ENCODE results near the gene THBS3. TPM values are rescaled to one million over a fixed set of nuclear protein-coding genes. Genes with fewer than 3 reads are reported as not detected.
"Not testable (repeated sequence)": the region's sequence is repeated elsewhere in the genome, so short reads cannot be mapped to it uniquely, and the experiment has no call there.

The THBS3 gene
- polyA plus RNA-seq, 1 donor from 2014 or later: 99.6 TPM

- Histone ChIP-seq H3K27ac (ENCODE audit: low read length) (peak overlapping the region; percentile 97), H3K4me3 (ENCODE audit: low read length) (peak overlapping the region; percentile 92), H3F3A (ENCODE audit: insufficient read depth, low read length, poor library complexity, severe bottlenecking) (peaks cover 6% of the 10 kb centered on the region), H3K9ac (ENCODE audit: low read length) (peak overlapping the region; percentile 88), H3K9me3 (ENCODE audit: low read length) (no peaks in the 10 kb centered on the region), H3K27me3 (ENCODE audit: insufficient read depth, low read depth, low read length) (no peaks in the 10 kb centered on the region), H2AFZ (ENCODE audit: low read depth, low read length) (peak overlapping the region; percentile 81), H3K36me3 (ENCODE audit: insufficient read depth, low read length) (no peaks in the 10 kb centered on the region), H4K20me1 (ENCODE audit: insufficient read depth) (no peaks in the 10 kb centered on the region), H3K79me2 (replicated peaks; ENCODE audit: insufficient read depth, low read length) (peaks cover 11% of the 10 kb centered on the region), H3K9me2 (ENCODE audit: insufficient read depth, low read length) (no peaks in the 10 kb centered on the region), H3K4me2 (ENCODE audit: low read length) (peak overlapping the region; percentile 83)
- TF ChIP-seq REST (IDR thresholded peaks at IDR 0.05; ENCODE audit: borderline replicate concordance): peak; percentile 74
- peak; percentile 39 for TF ChIP-seq SMC3 (conservative IDR thresholded peaks at IDR 0.05; ENCODE audit: poor library complexity)
- no peak for TF ChIP-seq POLR2AphosphoS5 (IDR thresholded peaks at IDR 0.05)
- TF ChIP-seq EP300 (conservative IDR thresholded peaks at IDR 0.05; ENCODE audit: poor library complexity, severe bottlenecking): no peak
- TF ChIP-seq MXI1 (conservative IDR thresholded peaks at IDR 0.05; ENCODE audit: poor library complexity, severe bottlenecking): peak; percentile 93
- no peak for TF ChIP-seq RAD21 (conservative IDR thresholded peaks at IDR 0.05)
- TF ChIP-seq TAF1 (IDR thresholded peaks at IDR 0.05; ENCODE audit: low read depth): peak; percentile 47
- TF ChIP-seq EZH2 (IDR thresholded peaks at IDR 0.05; ENCODE audit: borderline replicate concordance, insufficient read depth, low read length, poor library complexity, severe bottlenecking): no peak
- peak; percentile 52 for TF ChIP-seq CTCF (IDR thresholded peaks at IDR 0.05; ENCODE audit: poor library complexity, severe bottlenecking)
Measured at GRCh38 chr1:155226910-155227260, 19.2 kb upstream of the THBS3 start.

- peak overlapping the region; percentile 97 for H3K27ac ChIP-seq (ENCODE audit: low read length)
- peaks cover 6% of the 10 kb centered on the region for H3F3A ChIP-seq (ENCODE audit: insufficient read depth, low read length, poor library complexity, severe bottlenecking)
- H3K36me3 ChIP-seq (ENCODE audit: insufficient read depth, low read length): no peaks in the 10 kb centered on the region
- H3K9me3 ChIP-seq (ENCODE audit: low read length): no peaks in the 10 kb centered on the region
- peak overlapping the region; percentile 81 for H2AFZ ChIP-seq (ENCODE audit: low read depth, low read length)
- TF ChIP-seq REST (IDR thresholded peaks at IDR 0.05; ENCODE audit: borderline replicate concordance) (no peak), CTCF (IDR thresholded peaks at IDR 0.05; ENCODE audit: poor library complexity, severe bottlenecking) (peak; percentile 75), SMC3 (conservative IDR thresholded peaks at IDR 0.05; ENCODE audit: poor library complexity) (peak; percentile 58), RAD21 (conservative IDR thresholded peaks at IDR 0.05) (peak; percentile 64)
- peak overlapping the region; percentile 88 for H3K9ac ChIP-seq (ENCODE audit: low read length)
- H3K9me2 ChIP-seq (ENCODE audit: insufficient read depth, low read length): no peaks in the 10 kb centered on the region
- H3K4me3 ChIP-seq (ENCODE audit: low read length): peak overlapping the region; percentile 92
- peak overlapping the region; percentile 83 for H3K4me2 ChIP-seq (ENCODE audit: low read length)
- H3K79me2 ChIP-seq (replicated peaks; ENCODE audit: insufficient read depth, low read length): peaks cover 11% of the 10 kb centered on the region
- H3K27me3 ChIP-seq (ENCODE audit: insufficient read depth, low read depth, low read length): no peaks in the 10 kb centered on the region
- no peaks in the 10 kb centered on the region for H4K20me1 ChIP-seq (ENCODE audit: insufficient read depth)
Measured at GRCh38 chr1:155226188-155226909, 18.7 kb upstream of the THBS3 start.

GRCh38 chr1:155225404-155225759, 17.7 kb upstream of the THBS3 start:
- H3K27ac ChIP-seq (ENCODE audit: low read length); H3K36me3 ChIP-seq (ENCODE audit: insufficient read depth, low read length); H3K9ac ChIP-seq (ENCODE audit: low read length); H2AFZ ChIP-seq (ENCODE audit: low read depth, low read length); H4K20me1 ChIP-seq (ENCODE audit: insufficient read depth); H3K27me3 ChIP-seq (ENCODE audit: insufficient read depth, low read depth, low read length); H3F3A ChIP-seq (ENCODE audit: insufficient read depth, low read length, poor library complexity, severe bottlenecking); H3K9me3 ChIP-seq (ENCODE audit: low read length); H3K9me2 ChIP-seq (ENCODE audit: insufficient read depth, low read length); H3K4me2 ChIP-seq (ENCODE audit: low read length): not testable (repeated sequence)
- Histone ChIP-seq H3K79me2 (replicated peaks; ENCODE audit: insufficient read depth, low read length) (peaks cover 11% of the 10 kb centered on the region), H3K4me3 (ENCODE audit: low read length) (peak overlapping the region; percentile 92)

Measured in neural cell (in vitro differentiated cells).